T-helper 2 cell treated with Interferon-gamma antibody and Interleukin-4, amounts not matched to agents 5 μg/mL and 100 μg/mL, for 36 hours (primary cell): ENCODE measurements around the gene HES5.

ENCODE experiments used
- DNase-seq: peaks from one replicate; pipeline ENCODE4 v3.0.0; 2021; ENCODE audit warnings: low spot score
- H3K27ac Mint-ChIP-seq: one replicate; pipeline ENCODE4 v1.8.0; 2021; ENCODE audit warnings: mild to moderate bottlenecking, mixed read lengths
- H3K27me3 Mint-ChIP-seq: one replicate; pipeline ENCODE4 v1.8.0; 2021; ENCODE audit warnings: low read depth, mixed read lengths
- H3K36me3 Mint-ChIP-seq: one replicate; pipeline ENCODE4 v1.8.0; 2021; ENCODE audit warnings: low read depth, mixed read lengths
- H3K4me1 Mint-ChIP-seq: one replicate; pipeline ENCODE4 v1.8.0; 2021; ENCODE audit warnings: low read depth, mixed read lengths
- H3K4me3 Mint-ChIP-seq: one replicate; pipeline ENCODE4 v1.8.0; 2022; ENCODE audit warnings: mild to moderate bottlenecking, moderate library complexity, mixed read lengths
- H3K9me3 Mint-ChIP-seq: one replicate; pipeline ENCODE4 v1.8.0; 2021; ENCODE audit warnings: mixed read lengths

The HES5 gene

GRCh38 chr1:2546515-2547209 is 16.6 kb upstream of the HES5 start:
- Mint-ChIP-seq H3K9me3 (no peaks in the 10 kb centered on the region), H3K4me1 (peaks cover 13% of the 10 kb centered on the region), H3K4me3 (peak overlapping the region; percentile 87), H3K36me3 (peaks cover 6% of the 10 kb centered on the region), H3K27me3 (peaks cover 4% of the 10 kb centered on the region), H3K27ac (peak overlapping the region; percentile 95)
- peak; percentile 87 for DNase-seq

DNA sequence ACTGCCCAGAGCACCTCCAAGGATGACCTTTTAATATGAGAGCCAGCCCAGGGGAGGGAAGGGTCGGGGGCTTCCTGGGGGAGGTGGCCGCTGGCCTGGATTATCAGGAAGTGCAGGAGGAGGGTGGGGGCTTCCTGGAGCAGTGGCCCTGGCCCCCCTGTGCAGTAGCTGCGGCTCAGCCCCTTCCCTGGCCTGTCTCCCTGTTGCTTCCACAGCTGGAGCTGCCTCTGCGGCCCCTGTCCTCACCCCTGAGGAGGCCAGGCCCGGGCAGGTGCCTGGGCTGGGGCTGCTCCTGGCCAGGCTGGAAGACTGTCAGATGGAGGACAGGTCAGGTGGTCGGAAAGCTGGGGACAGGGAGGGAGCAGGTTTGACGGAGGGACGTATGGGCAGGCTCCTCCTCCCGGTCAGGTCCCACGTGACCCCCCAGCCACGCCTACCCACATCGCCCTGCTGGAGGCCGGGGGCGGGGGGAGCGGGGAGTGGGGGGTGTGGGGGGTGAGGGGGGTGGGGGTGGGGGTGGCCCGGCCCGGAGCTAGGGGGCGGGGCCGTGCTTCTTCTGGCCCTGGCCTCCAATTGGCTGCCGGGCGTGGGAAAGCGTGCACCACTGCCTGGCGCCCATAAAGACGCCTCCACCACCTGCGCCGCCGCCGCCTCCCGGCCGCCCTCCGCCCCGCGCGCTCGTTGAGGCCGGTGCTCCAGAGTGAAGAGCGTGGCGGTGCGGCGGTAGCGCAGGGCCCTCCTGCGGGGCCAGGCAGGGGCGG is 15.9 kb upstream of the HES5 start:
- peak; percentile 88 for DNase-seq
- peaks cover 7% of the 10 kb centered on the region for H3K27me3 Mint-ChIP-seq
- peak overlapping the region; percentile 87 for H3K4me3 Mint-ChIP-seq
- peaks cover 13% of the 10 kb centered on the region for H3K4me1 Mint-ChIP-seq
- H3K9me3 Mint-ChIP-seq: no peaks in the 10 kb centered on the region
- peak overlapping the region; percentile 95 for H3K27ac Mint-ChIP-seq
- peaks cover 4% of the 10 kb centered on the region for H3K36me3 Mint-ChIP-seq

- no peak overlapping the region for H3K4me3 Mint-ChIP-seq
- H3K9me3 Mint-ChIP-seq: no peaks in the 10 kb centered on the region
- peaks cover 2% of the 10 kb centered on the region for H3K36me3 Mint-ChIP-seq
- H3K27me3 Mint-ChIP-seq: peaks cover 7% of the 10 kb centered on the region
- H3K4me1 Mint-ChIP-seq: peaks cover 13% of the 10 kb centered on the region
- no peak overlapping the region for H3K27ac Mint-ChIP-seq
- no peak for DNase-seq
These were observed 15.0 kb upstream of the HES5 start for GRCh38 chr1:2544875-2545640.

GRCh38 chr1:2544093-2544874 is 14.2 kb upstream of the HES5 start:
- Mint-ChIP-seq H3K4me1 (peaks cover 11% of the 10 kb centered on the region), H3K27ac (no peak overlapping the region), H3K4me3 (no peak overlapping the region), H3K36me3 (no peaks in the 10 kb centered on the region), H3K9me3 (no peaks in the 10 kb centered on the region), H3K27me3 (peaks cover 7% of the 10 kb centered on the region)
- DNase-seq: no peak

DNA sequence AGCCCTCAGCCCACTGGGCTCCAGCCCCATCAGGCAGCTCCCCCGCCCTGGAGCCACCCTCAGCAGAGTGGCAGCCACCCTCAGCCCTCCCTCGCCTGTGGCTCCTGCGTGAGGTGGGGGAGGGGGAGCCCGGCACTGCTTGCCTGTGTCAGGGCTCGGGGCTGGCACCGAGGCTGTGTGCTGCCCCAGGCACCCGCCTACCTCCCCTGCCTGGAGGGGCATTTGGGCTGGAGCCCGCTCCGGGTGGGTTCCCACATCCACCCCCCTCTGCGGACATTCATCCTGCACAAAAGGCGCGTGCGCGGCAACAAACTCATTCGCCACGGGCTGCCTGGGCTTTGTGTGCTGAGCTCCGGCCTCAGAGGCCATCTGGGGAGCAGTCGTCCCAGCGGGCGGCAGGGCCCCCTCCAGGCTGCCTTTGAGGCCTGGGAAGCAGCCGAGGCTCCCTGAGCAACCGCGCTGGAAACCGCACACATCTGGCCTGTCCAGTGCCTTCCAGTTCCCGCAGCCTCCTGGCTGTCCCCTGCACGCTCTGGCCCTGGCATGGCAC is 13.6 kb upstream of the HES5 start:
- no peak overlapping the region for H3K4me3 Mint-ChIP-seq
- H3K27me3 Mint-ChIP-seq: peaks cover 7% of the 10 kb centered on the region
- no peak for DNase-seq
- H3K4me1 Mint-ChIP-seq: peaks cover 7% of the 10 kb centered on the region
- no peak overlapping the region for H3K27ac Mint-ChIP-seq
- H3K9me3 Mint-ChIP-seq: no peaks in the 10 kb centered on the region
- no peaks in the 10 kb centered on the region for H3K36me3 Mint-ChIP-seq

DNA sequence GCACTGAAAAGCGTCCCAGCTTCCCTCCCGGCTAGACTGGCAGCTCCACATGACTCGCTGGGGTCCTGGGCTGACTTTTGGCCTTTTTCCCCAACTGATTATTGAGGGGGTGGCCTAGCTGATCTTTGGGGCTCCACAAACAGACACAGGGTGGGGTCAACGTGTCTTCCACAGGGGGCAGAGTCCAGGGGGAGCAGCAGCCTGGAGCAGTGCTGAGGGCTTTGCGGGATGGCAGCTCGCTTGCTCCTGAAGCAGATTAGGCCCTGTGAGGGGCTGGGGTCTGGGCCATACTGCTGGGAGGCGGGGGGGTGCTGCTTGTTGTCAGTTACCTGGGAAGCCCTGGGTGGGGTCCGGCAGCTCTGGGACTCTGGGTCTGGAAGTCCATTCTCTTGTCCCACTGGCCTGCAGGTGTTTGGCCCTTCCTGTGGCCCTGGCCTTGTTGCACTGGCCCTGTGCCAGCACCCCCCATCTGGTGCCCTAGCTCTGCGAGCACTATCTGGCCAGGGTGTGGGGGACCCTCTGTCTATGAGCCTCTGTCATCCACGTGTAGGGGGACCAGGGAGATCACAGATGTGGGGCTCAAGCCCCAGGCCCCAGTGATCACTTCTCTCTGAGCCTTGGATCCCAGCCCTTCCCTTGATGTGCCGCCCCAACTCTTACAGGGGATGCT is 12.3 kb upstream of the HES5 start:
- no peak overlapping the region for H3K27ac Mint-ChIP-seq
- no peak for DNase-seq
- H3K4me1 Mint-ChIP-seq: no peaks in the 10 kb centered on the region
- H3K36me3 Mint-ChIP-seq: no peaks in the 10 kb centered on the region
- H3K27me3 Mint-ChIP-seq: peaks cover 7% of the 10 kb centered on the region
- H3K4me3 Mint-ChIP-seq: no peak overlapping the region
- no peaks in the 10 kb centered on the region for H3K9me3 Mint-ChIP-seq

DNA sequence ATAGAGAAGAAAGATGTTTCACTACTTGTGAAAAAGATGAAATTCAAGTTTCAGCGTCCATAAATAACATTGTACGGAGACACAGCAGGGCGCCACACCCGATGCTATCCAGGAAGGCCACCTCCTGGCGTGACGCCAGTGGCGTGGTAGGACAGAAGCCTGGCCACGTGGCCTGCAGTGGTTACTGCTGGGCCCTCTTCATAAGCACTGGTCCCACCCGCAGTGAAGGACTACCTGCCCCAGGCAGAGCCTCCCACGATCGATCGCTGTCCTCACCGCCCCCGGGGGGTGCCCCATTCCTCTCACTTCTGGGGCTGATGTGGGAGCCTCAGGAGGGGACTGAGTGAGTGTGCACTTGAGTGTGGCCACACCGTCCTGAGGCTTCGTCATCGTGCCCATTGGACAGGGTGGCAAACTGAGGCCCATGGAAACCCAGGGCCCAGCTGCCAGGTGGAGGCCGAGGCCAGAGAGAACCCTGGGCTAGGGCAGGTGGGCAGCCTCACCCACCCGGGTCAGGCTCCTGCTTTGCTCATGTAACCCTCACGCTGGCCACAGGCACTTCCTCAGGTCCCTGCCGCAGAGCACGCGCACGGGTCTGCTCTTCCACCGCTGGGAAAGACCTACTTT is 11.7 kb upstream of the HES5 start:
- H3K9me3 Mint-ChIP-seq: no peaks in the 10 kb centered on the region
- no peaks in the 10 kb centered on the region for H3K36me3 Mint-ChIP-seq
- H3K27me3 Mint-ChIP-seq: peaks cover 9% of the 10 kb centered on the region
- H3K27ac Mint-ChIP-seq: no peak overlapping the region
- H3K4me3 Mint-ChIP-seq: no peak overlapping the region
- no peak for DNase-seq
- no peaks in the 10 kb centered on the region for H3K4me1 Mint-ChIP-seq

GRCh38 chr1:2540816-2541492 is 10.9 kb upstream of the HES5 start:
- Mint-ChIP-seq H3K9me3 (no peaks in the 10 kb centered on the region), H3K4me3 (no peak overlapping the region)

GRCh38 chr1:2539312-2539907 is 9.3 kb upstream of the HES5 start:
- no peak overlapping the region for H3K27ac Mint-ChIP-seq
- no peaks in the 10 kb centered on the region for H3K36me3 Mint-ChIP-seq
- no peaks in the 10 kb centered on the region for H3K4me1 Mint-ChIP-seq
- H3K4me3 Mint-ChIP-seq: no peak overlapping the region
- no peaks in the 10 kb centered on the region for H3K9me3 Mint-ChIP-seq
- DNase-seq: no peak
- H3K27me3 Mint-ChIP-seq: peaks cover 17% of the 10 kb centered on the region

More at GRCh38 chr1:2540816-2541492, 10.9 kb upstream of the HES5 start:
- no peak for DNase-seq
- H3K36me3 Mint-ChIP-seq: no peaks in the 10 kb centered on the region
- no peaks in the 10 kb centered on the region for H3K4me1 Mint-ChIP-seq
- H3K27ac Mint-ChIP-seq: no peak overlapping the region
- H3K27me3 Mint-ChIP-seq: peaks cover 13% of the 10 kb centered on the region

DNA sequence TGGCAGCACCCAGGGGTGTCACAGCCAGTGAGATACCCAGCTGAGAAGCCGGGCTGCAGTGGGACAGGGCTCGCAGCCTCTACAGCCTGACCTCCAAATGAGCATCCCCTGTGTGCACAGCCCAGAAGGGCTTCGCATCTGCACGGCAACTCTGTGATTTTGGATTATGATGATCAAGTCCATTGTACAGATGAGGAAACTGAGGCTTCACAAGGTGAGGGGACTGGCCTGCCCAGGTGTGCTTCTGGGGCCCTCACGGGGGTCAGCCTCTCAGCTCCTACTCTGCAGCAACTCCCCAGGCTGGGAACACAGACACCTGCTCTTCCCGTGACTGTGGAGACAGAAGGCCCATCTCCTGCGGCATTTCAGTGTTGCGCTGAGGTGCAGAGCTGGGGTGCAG is 8.8 kb upstream of the HES5 start:
- H3K9me3 Mint-ChIP-seq: no peaks in the 10 kb centered on the region
- H3K36me3 Mint-ChIP-seq: no peaks in the 10 kb centered on the region
- H3K27ac Mint-ChIP-seq: no peak overlapping the region
- H3K4me1 Mint-ChIP-seq: no peaks in the 10 kb centered on the region
- DNase-seq: no peak
- H3K27me3 Mint-ChIP-seq: peaks cover 20% of the 10 kb centered on the region
- H3K4me3 Mint-ChIP-seq: no peak overlapping the region

- no peak overlapping the region for H3K27ac Mint-ChIP-seq
- H3K36me3 Mint-ChIP-seq: no peaks in the 10 kb centered on the region
- H3K4me3 Mint-ChIP-seq: no peak overlapping the region
- no peak for DNase-seq
- no peaks in the 10 kb centered on the region for H3K4me1 Mint-ChIP-seq
- H3K9me3 Mint-ChIP-seq: no peaks in the 10 kb centered on the region
- peaks cover 22% of the 10 kb centered on the region for H3K27me3 Mint-ChIP-seq
These were observed 8.3 kb upstream of the HES5 start for GRCh38 chr1:2538376-2538775.

- no peak for DNase-seq
- H3K4me3 Mint-ChIP-seq: no peak overlapping the region
- H3K9me3 Mint-ChIP-seq: no peaks in the 10 kb centered on the region
- no peaks in the 10 kb centered on the region for H3K36me3 Mint-ChIP-seq
- H3K27me3 Mint-ChIP-seq: peaks cover 24% of the 10 kb centered on the region
- no peak overlapping the region for H3K27ac Mint-ChIP-seq
- H3K4me1 Mint-ChIP-seq: no peaks in the 10 kb centered on the region
These were observed 7.7 kb upstream of the HES5 start for GRCh38 chr1:2537784-2538115.
